ENCODE measurements around the gene ATAD3C. TPM values are rescaled to one million over a fixed set of nuclear protein-coding genes. Genes with fewer than 3 reads are reported as not detected.
A peak's percentile ranks its signal among the peaks of the same experiment; 100 is the strongest.
"Not testable (repeated sequence)": the region's sequence is repeated elsewhere in the genome, so short reads cannot be mapped to it uniquely, and the experiment has no call there.

Gene ATAD3C
- total and polyA plus RNA-seq, 11 donors, result 0.12 to 3.4 (median 0.53) TPM; not detected in 2

- peaks cover 7 to 63% (median 47%) of the 10 kb centered on the region in 12 donors for H3K4me1 ChIP-seq
Observed at GRCh38 chr1:1401457-1402010, 48.0 kb upstream of the ATAD3C start.

GRCh38 chr1:1402072-1402900 is 47.2 kb upstream of the ATAD3C start:
- no peak overlapping the region for H3K27ac ChIP-seq
- H3K27me3 ChIP-seq, result no peaks in the 10 kb centered on the region
- H3K4me1 ChIP-seq, result peaks cover 7 to 58% (median 43%) of the 10 kb centered on the region in 12 donors
- ATAC-seq (no peak), DNase-seq (no peak)
- WGBS, 4 donors, result 67 to 76% (median 70%) methylated on average over 20 of the region's 20 CpGs
- TF ChIP-seq POLR2A (IDR thresholded peaks at IDR 0.05) (no peak), CTCF (IDR thresholded peaks at IDR 0.05) (peak in 8 of 12 donors; percentile 13 to 54 (median 38))
- intact Hi-C loops (cut with DNase I), result loop anchor here in 3 of 10 donors (2.0 to 10.0 kb wide), 2 partner anchors 35 to 103 kb away; no protein-coding TSS in a partner anchor
- H3K9me3 ChIP-seq, result no peaks in the 10 kb centered on the region
- H3K36me3 ChIP-seq, result peaks cover 0 to 68% (median 61%) of the 10 kb centered on the region in 9 donors
- H3K4me3 ChIP-seq, result no peak overlapping the region

More at GRCh38 chr1:1401457-1402010, 48.0 kb upstream of the ATAD3C start:
- TF ChIP-seq CTCF (IDR thresholded peaks at IDR 0.05) (no peak), POLR2A (IDR thresholded peaks at IDR 0.05) (no peak)
- Histone ChIP-seq H3K4me3 (no peak overlapping the region), H3K27me3 (no peaks in the 10 kb centered on the region), H3K27ac (no peak overlapping the region), H3K36me3 (peaks cover 0 to 75% (median 68%) of the 10 kb centered on the region in 9 donors), H3K9me3 (no peaks in the 10 kb centered on the region)
- DNase-seq (no peak), ATAC-seq (no peak)
- WGBS, 4 donors, result 84 to 89% (median 88%) methylated on average over 7 of the region's 7 CpGs
- intact Hi-C loops (cut with DNase I), result loop anchor here in 3 of 10 donors (2.0 to 10.0 kb wide), 2 partner anchors 35 to 103 kb away; no protein-coding TSS in a partner anchor

- Histone ChIP-seq H3K36me3 (peaks cover 0 to 61% (median 54%) of the 10 kb centered on the region in 9 donors), H3K4me1 (peaks cover 7 to 56% (median 39%) of the 10 kb centered on the region in 12 donors)
- not testable (repeated sequence) for H3K9me3 ChIP-seq, H3K27me3 ChIP-seq, DNase-seq, H3K4me3 ChIP-seq, ATAC-seq, H3K27ac ChIP-seq
- 84 to 93% (median 91%) methylated on average over 9 of the region's 9 CpGs for WGBS, 4 donors
- intact Hi-C loops (cut with DNase I), result loop anchor here in 3 of 10 donors (2.0 to 10.0 kb wide), 2 partner anchors 34 to 102 kb away; no protein-coding TSS in a partner anchor
Observed at GRCh38 chr1:1402901-1403392, 46.5 kb upstream of the ATAD3C start.

- Histone ChIP-seq H3K27me3 (no peaks in the 10 kb centered on the region), H3K9me3 (no peaks in the 10 kb centered on the region), H3K36me3 (peaks cover 0 to 59% (median 52%) of the 10 kb centered on the region in 9 donors), H3K4me1 (peaks cover 9 to 56% (median 42%) of the 10 kb centered on the region in 12 donors), H3K27ac (no peak overlapping the region), H3K4me3 (no peak overlapping the region)
- ATAC-seq (no peak), DNase-seq (no peak)
- intact Hi-C loops (cut with DNase I), result loop anchor here in 3 of 10 donors (2.0 to 10.0 kb wide), 2 partner anchors 33 to 101 kb away; no protein-coding TSS in a partner anchor
- WGBS, 4 donors, result 81 to 87% (median 84%) methylated on average over 7 of the region's 7 CpGs
- no peak for TF ChIP-seq POLR2A (IDR thresholded peaks at IDR 0.05)
- TF ChIP-seq CTCF (IDR thresholded peaks at IDR 0.05), result no peak
Observed at GRCh38 chr1:1403653-1404052, 45.8 kb upstream of the ATAD3C start.

All from heart left ventricle (tissue), 16 donors.